ENCODE data around the gene IL6R.
"Not testable (repeated sequence)": the region's sequence is repeated elsewhere in the genome, so short reads cannot be mapped to it uniquely, and the experiment has no call there.

The IL6R gene

GRCh38 chr1:154404984-154405746, at the start of gene IL6R:
Gene IL6R (plus strand): TSS chr1:154405343. CDS start chr1:154405630, 287 bp downstream.
- Histone ChIP-seq H3K4me1 (ENCODE audit: insufficient read depth, low read length) (peaks cover 24% of the 10 kb centered on the region), H3K9ac (ENCODE audit: low read depth, low read length) (peak within 1 kb of the TSS; percentile 75), H3K36me3 (ENCODE audit: insufficient read depth, low read length) (no peaks in the 10 kb centered on the region), H3K9me3 (ENCODE audit: control insufficient read depth, insufficient read depth, low read length) (no peaks in the 10 kb centered on the region)

GRCh38 chr1:154358519-154358918, 46.6 kb upstream of the IL6R start:
- H3K9me3 ChIP-seq (ENCODE audit: control insufficient read depth, insufficient read depth, low read length), result peaks cover 7% of the 10 kb centered on the region; the same call in 1 of the 2 replicates
- H3K36me3 ChIP-seq (ENCODE audit: insufficient read depth, low read length), result no peaks in the 10 kb centered on the region
- H3K4me1 ChIP-seq (ENCODE audit: insufficient read depth, low read length), result peaks cover 3% of the 10 kb centered on the region; the same call in 1 of the 2 replicates
- H3K9ac ChIP-seq (ENCODE audit: low read depth, low read length), result no peak overlapping the region

GRCh38 chr1:154360288-154360687, 44.9 kb upstream of the IL6R start:
- Histone ChIP-seq H3K36me3 (ENCODE audit: insufficient read depth, low read length) (no peaks in the 10 kb centered on the region), H3K4me1 (ENCODE audit: insufficient read depth, low read length) (no peaks in the 10 kb centered on the region), H3K9ac (ENCODE audit: low read depth, low read length) (no peak overlapping the region), H3K9me3 (ENCODE audit: control insufficient read depth, insufficient read depth, low read length) (peaks cover 7% of the 10 kb centered on the region; the same call in 1 of the 2 replicates)

DNA sequence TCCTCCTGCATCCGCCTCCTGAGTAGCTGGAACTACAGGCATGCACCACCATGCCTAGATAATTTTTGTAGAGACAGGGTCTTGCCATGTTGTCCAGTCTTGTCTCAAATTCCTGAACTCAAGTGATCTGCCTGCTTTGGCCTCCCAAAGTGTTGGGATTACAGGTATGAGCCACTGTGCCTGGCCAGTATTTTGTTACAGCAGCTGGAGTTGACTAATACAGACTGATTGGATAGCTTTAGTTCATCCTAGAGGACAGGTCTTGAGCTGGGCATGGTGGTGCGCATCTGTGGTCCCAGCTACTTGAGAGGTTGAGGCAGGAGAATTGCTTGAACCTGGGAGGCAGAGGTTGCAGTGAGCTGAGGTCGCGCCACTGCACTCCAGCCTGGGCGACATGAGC, 44.3 kb upstream of the IL6R start:
- not testable (repeated sequence) for H3K9ac ChIP-seq (ENCODE audit: low read depth, low read length); H3K36me3 ChIP-seq (ENCODE audit: insufficient read depth, low read length); H3K9me3 ChIP-seq (ENCODE audit: control insufficient read depth, insufficient read depth, low read length); H3K4me1 ChIP-seq (ENCODE audit: insufficient read depth, low read length)

DNA sequence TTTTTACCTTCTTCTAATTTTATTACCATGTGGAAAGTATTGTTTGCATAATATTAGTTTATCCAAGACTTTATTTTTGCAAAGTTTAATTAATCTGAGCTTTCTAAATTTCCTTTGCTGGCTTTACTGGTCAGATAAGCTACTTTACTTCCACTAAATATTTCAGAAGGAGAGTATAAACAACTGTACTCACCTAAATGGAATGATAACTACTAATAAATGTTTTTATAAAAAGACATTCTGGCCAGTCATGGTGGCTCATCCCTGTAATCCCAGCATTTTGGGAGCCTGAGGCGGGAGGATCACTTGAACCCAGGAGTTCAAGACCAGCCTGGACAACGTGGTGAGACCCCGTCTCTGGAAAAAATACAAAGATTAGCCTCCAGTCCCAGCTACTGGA, 43.8 kb upstream of the IL6R start:
- no peaks in the 10 kb centered on the region for H3K36me3 ChIP-seq (ENCODE audit: insufficient read depth, low read length)
- no peak overlapping the region for H3K9ac ChIP-seq (ENCODE audit: low read depth, low read length)
- no peaks in the 10 kb centered on the region for H3K4me1 ChIP-seq (ENCODE audit: insufficient read depth, low read length)
- H3K9me3 ChIP-seq (ENCODE audit: control insufficient read depth, insufficient read depth, low read length), result peaks cover 7% of the 10 kb centered on the region; the same call in 1 of the 2 replicates

DNA sequence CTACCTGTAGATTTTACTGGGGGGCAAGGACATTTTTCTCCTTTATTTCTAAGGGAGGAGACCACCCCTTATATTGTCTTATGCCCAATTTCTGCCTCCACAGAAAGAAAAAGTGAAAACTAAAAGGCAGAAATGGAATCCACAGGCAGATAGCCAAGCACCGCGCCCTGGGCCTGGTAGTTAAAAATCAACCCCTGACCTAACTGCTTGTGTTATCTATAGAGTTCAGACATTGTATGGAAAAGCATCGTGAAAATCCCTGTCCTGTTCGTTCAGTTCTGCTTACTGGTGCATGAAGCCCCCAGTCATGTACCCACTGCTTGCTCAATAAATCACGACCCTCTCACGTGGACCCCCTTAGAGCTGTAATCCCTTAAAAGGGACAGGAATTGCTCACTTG, 33.7 kb upstream of the IL6R start:
- H3K9me3 ChIP-seq (ENCODE audit: control insufficient read depth, insufficient read depth, low read length), result no peaks in the 10 kb centered on the region
- no peaks in the 10 kb centered on the region for H3K4me1 ChIP-seq (ENCODE audit: insufficient read depth, low read length)
- H3K9ac ChIP-seq (ENCODE audit: low read depth, low read length), result no peak overlapping the region
- no peaks in the 10 kb centered on the region for H3K36me3 ChIP-seq (ENCODE audit: insufficient read depth, low read length)

- not testable (repeated sequence) for H3K36me3 ChIP-seq (ENCODE audit: insufficient read depth, low read length); H3K9ac ChIP-seq (ENCODE audit: low read depth, low read length)
Measured at GRCh38 chr1:154373777-154374357, 31.3 kb upstream of the IL6R start.

DNA sequence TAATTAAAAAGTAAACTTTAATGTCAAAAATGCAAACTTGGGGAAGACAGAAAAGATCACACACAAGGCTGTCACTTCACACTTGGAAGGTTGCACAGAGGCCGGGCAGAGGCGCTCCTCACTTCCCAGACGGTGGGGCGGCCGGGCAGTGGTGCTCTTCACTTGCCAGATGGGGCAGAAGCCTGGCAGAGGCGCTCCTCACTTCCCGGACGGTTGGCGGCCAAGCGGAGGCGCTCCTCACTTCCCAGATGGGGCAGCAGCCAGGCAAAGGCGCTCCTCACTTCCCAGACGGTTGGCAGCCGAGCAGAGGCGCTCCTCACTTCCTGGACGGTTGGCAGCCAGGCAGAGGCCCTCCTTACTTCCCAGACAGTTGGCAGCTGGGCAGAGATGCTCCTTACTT, 25.8 kb upstream of the IL6R start:
- Histone ChIP-seq H3K9me3 (ENCODE audit: control insufficient read depth, insufficient read depth, low read length) (no peaks in the 10 kb centered on the region), H3K4me1 (ENCODE audit: insufficient read depth, low read length) (no peaks in the 10 kb centered on the region), H3K36me3 (ENCODE audit: insufficient read depth, low read length) (no peaks in the 10 kb centered on the region), H3K9ac (ENCODE audit: low read depth, low read length) (no peak overlapping the region)

More at GRCh38 chr1:154373777-154374357, 31.3 kb upstream of the IL6R start:
- H3K4me1 ChIP-seq (ENCODE audit: insufficient read depth, low read length); H3K9me3 ChIP-seq (ENCODE audit: control insufficient read depth, insufficient read depth, low read length): not testable (repeated sequence)

GRCh38 chr1:154384650-154385489, 20.3 kb upstream of the IL6R start:
- Histone ChIP-seq H3K4me1 (ENCODE audit: insufficient read depth, low read length) (no peaks in the 10 kb centered on the region), H3K9ac (ENCODE audit: low read depth, low read length) (no peak overlapping the region), H3K36me3 (ENCODE audit: insufficient read depth, low read length) (no peaks in the 10 kb centered on the region), H3K9me3 (ENCODE audit: control insufficient read depth, insufficient read depth, low read length) (no peaks in the 10 kb centered on the region)

DNA sequence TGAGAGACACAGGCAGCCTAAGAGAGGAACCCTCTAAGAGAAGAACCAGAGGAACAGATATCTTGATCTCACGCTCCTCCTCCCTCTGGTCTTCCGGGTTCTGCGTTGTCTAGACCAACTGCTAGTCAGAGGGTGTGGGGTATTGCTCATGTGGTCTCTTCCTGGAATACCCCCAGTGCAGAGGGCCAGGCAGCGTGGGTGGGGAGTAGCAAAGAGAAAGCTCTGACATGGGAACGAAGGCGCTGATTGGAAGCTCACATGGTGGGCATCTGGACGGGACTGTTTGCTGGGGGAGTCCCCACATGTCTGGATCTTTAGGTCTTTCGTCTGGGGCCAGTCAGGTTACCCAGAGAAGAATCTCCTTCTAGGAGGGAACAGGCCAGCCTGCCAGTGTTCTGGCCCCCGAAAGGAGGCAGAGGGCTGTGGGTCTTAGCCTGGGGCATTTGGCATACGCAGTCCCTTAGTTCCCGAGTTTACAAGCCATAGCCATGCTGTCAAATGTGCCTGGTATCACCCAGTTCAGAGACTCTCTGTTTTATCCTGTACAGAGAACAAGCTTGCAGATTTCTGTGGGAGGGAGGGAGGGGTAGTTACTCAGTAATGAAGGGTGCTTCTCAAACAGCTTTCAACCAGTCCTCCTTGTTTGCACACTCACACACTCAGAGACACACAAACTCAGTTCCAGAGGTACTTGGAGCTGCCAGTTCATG, 18.3 kb upstream of the IL6R start:
- Histone ChIP-seq H3K9ac (ENCODE audit: low read depth, low read length) (no peak overlapping the region), H3K4me1 (ENCODE audit: insufficient read depth, low read length) (no peaks in the 10 kb centered on the region), H3K36me3 (ENCODE audit: insufficient read depth, low read length) (no peaks in the 10 kb centered on the region), H3K9me3 (ENCODE audit: control insufficient read depth, insufficient read depth, low read length) (no peaks in the 10 kb centered on the region)

DNA sequence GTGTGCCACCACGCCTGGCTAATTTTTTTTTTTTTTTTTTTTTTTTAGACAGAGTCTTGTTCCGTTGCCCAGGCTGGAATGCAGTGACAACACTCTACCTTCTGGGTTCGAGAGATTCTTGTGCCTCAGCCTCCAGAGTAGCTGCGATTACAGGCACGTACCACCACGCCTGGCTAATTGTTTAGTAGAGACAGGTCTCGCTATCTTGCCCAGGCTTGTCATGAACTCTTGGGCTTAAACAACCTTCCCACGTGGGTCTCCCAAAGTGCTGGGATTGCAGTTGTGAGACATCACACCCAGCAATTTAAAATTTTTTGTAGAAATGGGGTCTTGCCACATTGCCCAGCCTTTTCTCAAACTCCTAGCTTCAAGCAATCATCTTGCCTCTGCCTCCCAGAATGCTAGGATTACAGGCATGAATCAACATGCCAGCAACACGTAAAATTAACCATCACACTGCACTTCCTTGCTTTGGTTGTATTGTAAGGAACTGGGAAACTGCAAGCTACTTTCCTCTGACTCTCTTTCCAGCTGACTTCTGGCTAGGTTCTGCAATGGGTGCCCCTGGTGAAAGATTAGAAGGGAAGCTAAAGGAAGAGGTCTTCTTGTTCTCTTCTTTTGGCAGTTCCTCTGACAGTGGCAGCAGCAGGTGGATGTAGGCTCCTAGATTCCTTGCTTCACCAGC, 13.9 kb upstream of the IL6R start:
- H3K9ac ChIP-seq (ENCODE audit: low read depth, low read length), result no peak overlapping the region
- no peaks in the 10 kb centered on the region for H3K36me3 ChIP-seq (ENCODE audit: insufficient read depth, low read length)
- H3K4me1 ChIP-seq (ENCODE audit: insufficient read depth, low read length), result no peaks in the 10 kb centered on the region
- 0 out of 2 replicates have a peak, but pooled peaks cover 3% of the 10 kb centered on the region for H3K9me3 ChIP-seq (ENCODE audit: control insufficient read depth, insufficient read depth, low read length)

DNA sequence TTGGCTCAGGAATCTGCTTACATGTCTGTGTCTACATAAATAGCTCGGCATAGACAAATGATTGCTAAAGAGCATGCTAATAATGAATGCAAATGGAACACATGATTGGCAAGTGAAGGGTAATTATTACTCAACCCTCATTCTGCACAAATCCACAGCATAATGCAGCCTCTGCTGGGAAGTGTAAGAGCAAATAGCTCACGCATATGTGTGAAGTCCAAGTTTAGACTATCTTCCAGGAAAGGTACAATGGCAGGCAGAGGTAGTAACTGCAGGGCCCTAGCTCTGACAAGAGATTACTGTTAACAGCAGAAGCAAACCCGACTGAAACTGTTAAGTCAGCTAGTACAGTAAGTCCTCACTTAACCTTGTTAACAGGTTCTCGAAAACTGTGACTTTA, 7.0 kb upstream of the IL6R start:
- Histone ChIP-seq H3K36me3 (ENCODE audit: insufficient read depth, low read length) (no peaks in the 10 kb centered on the region), H3K9ac (ENCODE audit: low read depth, low read length) (no peak overlapping the region), H3K4me1 (ENCODE audit: insufficient read depth, low read length) (no peaks in the 10 kb centered on the region), H3K9me3 (ENCODE audit: control insufficient read depth, insufficient read depth, low read length) (0 out of 2 replicates have a peak, but pooled peaks cover 3% of the 10 kb centered on the region)

GRCh38 chr1:154398678-154399077, 6.5 kb upstream of the IL6R start:
- Histone ChIP-seq H3K9ac (ENCODE audit: low read depth, low read length) (no peak overlapping the region), H3K4me1 (ENCODE audit: insufficient read depth, low read length) (no peaks in the 10 kb centered on the region), H3K36me3 (ENCODE audit: insufficient read depth, low read length) (no peaks in the 10 kb centered on the region), H3K9me3 (ENCODE audit: control insufficient read depth, insufficient read depth, low read length) (0 out of 2 replicates have a peak, but pooled peaks cover 3% of the 10 kb centered on the region)
